Bronchial epithelial cell (primary cell): ENCODE results near the gene ANKS1B. TPM values are rescaled to one million over a fixed set of nuclear protein-coding genes. Genes with fewer than 3 reads are reported as not detected.
A peak's percentile ranks its signal among the peaks of the same experiment; 100 is the strongest.

Experiments
- DNase-seq: peaks from one replicate; pipeline ENCODE4 v3.0.0-alpha.2; 2010; ENCODE audit warnings: low read depth
- FAIRE-seq: peaks from 2 replicates; lab custom pipeline; 2011; peaks lifted over from hg19 to GRCh38; lab: Jason Lieb, UNC
- H3K27me3 ChIP-seq: 2 replicates; pipeline ENCODE4 v1.5.1; 2011; ENCODE audit warnings: low read length; ENCODE audit not compliant: control insufficient read depth, insufficient read depth
- H3K36me3 ChIP-seq: 2 replicates; pipeline ENCODE4 v1.5.1; 2011; ENCODE audit warnings: low read length; ENCODE audit not compliant: control insufficient read depth, insufficient read depth
- H3K4me3 ChIP-seq: 2 replicates; pipeline ENCODE4 v1.5.1; 2011; ENCODE audit warnings: mild to moderate bottlenecking, low read depth, low read length, control low read depth
- CTCF ChIP-seq: IDR thresholded peaks from 2 replicates; pipeline ENCODE4 v1.5.1; 2011; ENCODE audit warnings: mild to moderate bottlenecking, moderate library complexity, low read length, control low read depth, inconsistent platforms; ENCODE audit not compliant: insufficient read depth, severe bottlenecking
- total RNA-seq: library from RNA; depleted of rRNA; stranded (reverse); fragments of >200 nt; gene quantifications from 2 replicates; pipeline ENCODE4 v1.2.1, GENCODE V29; 2014

ANKS1B gene
- total RNA-seq, 1 donor from 2014 or later = 0.26 TPM

- DNase-seq = no peak
- H3K4me3 ChIP-seq = no peak overlapping the region
- no peaks in the 10 kb centered on the region for H3K36me3 ChIP-seq
- no peak for TF ChIP-seq CTCF
- FAIRE-seq = no peak
- H3K27me3 ChIP-seq = no peaks in the 10 kb centered on the region
Measured at GRCh38 chr12:98807187-98807586, 1177.5 kb downstream of the ANKS1B start.

- FAIRE-seq = no peak
- no peaks in the 10 kb centered on the region for H3K36me3 ChIP-seq
- DNase-seq = peak; percentile 1
- no peaks in the 10 kb centered on the region for H3K27me3 ChIP-seq
- no peak for TF ChIP-seq CTCF
- no peak overlapping the region for H3K4me3 ChIP-seq
Measured at GRCh38 chr12:98803468-98804209, 1181.1 kb downstream of the ANKS1B start.

GRCh38 chr12:98799822-98800221 is 1184.9 kb downstream of the ANKS1B start:
- Histone ChIP-seq H3K27me3 (no peaks in the 10 kb centered on the region), H3K36me3 (no peaks in the 10 kb centered on the region), H3K4me3 (no peak overlapping the region)
- DNase-seq (no peak), FAIRE-seq (no peak)
- TF ChIP-seq CTCF = no peak

- FAIRE-seq (no peak), DNase-seq (no peak)
- no peaks in the 10 kb centered on the region for H3K36me3 ChIP-seq
- no peak for TF ChIP-seq CTCF
- no peak overlapping the region for H3K4me3 ChIP-seq
- H3K27me3 ChIP-seq = no peaks in the 10 kb centered on the region
Measured at GRCh38 chr12:98799146-98799810, 1185.5 kb downstream of the ANKS1B start.

GRCh38 chr12:98797200-98797599 is 1187.5 kb downstream of the ANKS1B start:
- H3K36me3 ChIP-seq = no peaks in the 10 kb centered on the region
- no peak for FAIRE-seq
- no peak for DNase-seq

More at GRCh38 chr12:98797200-98797599, 1187.5 kb downstream of the ANKS1B start:
- H3K27me3 ChIP-seq = no peaks in the 10 kb centered on the region
- TF ChIP-seq CTCF = no peak
- no peak overlapping the region for H3K4me3 ChIP-seq
